Uterus (tissue), 4 donors: ENCODE data around the gene SETD1A. TPM values are rescaled to one million over a fixed set of nuclear protein-coding genes. Genes with fewer than 3 reads are reported as not detected.
A peak's percentile ranks its signal among the peaks of the same experiment; 100 is the strongest.
"Not testable (repeated sequence)": the region's sequence is repeated elsewhere in the genome, so short reads cannot be mapped to it uniquely, and the experiment has no call there.

Experiments
- DNase-seq, 2 donors: peaks; one replicate each; pipeline ENCODE4 v3.0.0-alpha.2; 2019 to 2020
- H3K27ac ChIP-seq, 2 donors: fragments of 200-600 bp; sonication (generic); 1 replicate in 1 of 2; 2 replicates in 1 of 2; pipeline ENCODE4 v1.5.1; 2016 to 2018
- H3K27me3 ChIP-seq, 2 donors: fragments of 200-600 bp; sonication (generic); one replicate each; pipeline ENCODE4 v1.5.1; 2018 to 2019; ENCODE audit warnings: control low read depth in 1 of 2
- H3K36me3 ChIP-seq, 2 donors: fragments of 200-600 bp; sonication (generic); one replicate each; pipeline ENCODE4 v1.5.1; 2019; ENCODE audit warnings: control low read depth in 1 of 2
- H3K4me1 ChIP-seq, 2 donors: fragments of 200-600 bp; sonication (generic); one replicate each; pipeline ENCODE4 v1.5.1; 2018 to 2019; ENCODE audit warnings: control low read depth in 1 of 2
- H3K4me3 ChIP-seq, 2 donors: fragments of 200-600 bp; sonication (generic); 1 replicate in 1 of 2; 2 replicates in 1 of 2; pipeline ENCODE4 v1.5.1; 2018 to 2019; ENCODE audit warnings: mild to moderate bottlenecking in 1 of 2
- H3K9me3 ChIP-seq, 2 donors: fragments of 200-600 bp; sonication (generic); one replicate each; pipeline ENCODE4 v1.5.1; 2019; ENCODE audit warnings: control low read depth in 1 of 2
- CTCF ChIP-seq, 4 experiments: fragments of 200-600 bp in 2 of 4; fragments of 450-650 bp in 2 of 4; sonication (generic) in 2 of 4; IDR thresholded peaks; one replicate each; pipeline ENCODE4 v1.5.1; 2016 to 2019; ENCODE audit warnings: antibody characterized with exemption in 4 of 4, mild to moderate bottlenecking in 2 of 4, moderate library complexity in 1 of 4
- POLR2A ChIP-seq, 2 donors: fragments of 450-650 bp; IDR thresholded peaks; one replicate each; pipeline ENCODE4 v1.6.1; 2016; ENCODE audit warnings: antibody characterized with exemption in 2 of 2, mild to moderate bottlenecking in 1 of 2, moderate library complexity in 1 of 2
- intact Hi-C: fragments of 100-400 bp; cut with DNase I; formaldehyde crosslinking; loops from one replicate; pipeline ENCODE4 v1.15.1; 2023; ENCODE audit warnings: low total_unique reads
- total RNA-seq, 4 donors: library from RNA; depleted of rRNA in 3 of 4; stranded (reverse); fragments of >200 nt in 3 of 4; gene quantifications; one replicate each; pipeline versions ENCODE4 v1.1.0 to v1.2.4, GENCODE V29; 2014 to 2023
- donor health status: DM: yes; HTN: yes; CAD: no.

Gene SETD1A
- total RNA-seq, 4 donors from 2014 or later: 2.1 to 31.7 (median 3.5) TPM

DNA sequence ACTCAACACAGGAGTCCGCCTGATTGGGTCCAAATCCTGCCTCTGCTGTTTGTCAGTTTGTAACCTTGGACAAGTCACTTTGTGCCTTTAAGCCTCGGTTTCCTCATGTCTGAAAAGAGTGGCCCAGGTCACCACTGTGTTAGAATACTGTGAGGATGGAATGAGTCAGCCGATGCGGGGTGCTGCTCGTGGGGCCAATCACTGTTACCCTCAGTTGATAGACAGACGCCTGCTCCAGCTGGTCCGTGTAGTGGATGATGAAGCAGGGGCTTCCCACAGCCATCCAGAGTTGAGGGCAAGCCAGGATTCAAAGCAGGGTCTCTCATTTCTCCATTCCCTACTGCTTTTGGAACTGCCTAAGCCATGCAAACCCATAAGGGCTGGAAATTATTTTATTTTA is 28.4 kb upstream of the SETD1A start:
- H3K27ac ChIP-seq: no peak overlapping the region
- H3K36me3 ChIP-seq: no peaks in the 10 kb centered on the region
- H3K4me3 ChIP-seq: no peak overlapping the region
- H3K4me1 ChIP-seq: peaks cover 0 to 8% of the 10 kb centered on the region in 2 donors
- TF ChIP-seq CTCF (IDR thresholded peaks at IDR 0.05): no peak
- TF ChIP-seq POLR2A (IDR thresholded peaks at IDR 0.05): no peak
- intact Hi-C loops: no loop called here
- no peaks in the 10 kb centered on the region for H3K27me3 ChIP-seq
- DNase-seq: no peak
- no peaks in the 10 kb centered on the region for H3K9me3 ChIP-seq

DNA sequence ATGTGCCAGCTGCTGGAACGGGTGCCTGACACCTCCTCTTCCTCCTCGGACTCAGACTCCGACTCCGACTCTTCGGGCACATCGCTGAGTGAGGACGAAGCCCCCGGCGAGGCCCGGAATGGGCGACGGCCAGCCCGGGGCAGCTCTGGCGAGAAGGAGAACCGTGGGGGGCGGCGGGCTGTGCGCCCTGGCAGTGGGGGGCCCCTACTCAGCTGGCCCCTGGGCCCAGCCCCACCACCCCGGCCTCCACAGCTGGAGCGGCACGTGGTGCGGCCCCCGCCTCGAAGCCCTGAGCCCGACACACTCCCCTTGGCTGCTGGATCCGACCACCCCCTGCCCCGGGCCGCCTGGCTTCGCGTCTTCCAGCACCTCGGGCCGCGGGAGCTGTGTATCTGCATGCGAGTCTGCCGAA is 27.4 kb upstream of the SETD1A start:
- intact Hi-C loops: no loop called here
- DNase-seq: no peak
- no peak overlapping the region for H3K4me3 ChIP-seq

GRCh38 chr16:30931068-30931650 is 26.4 kb upstream of the SETD1A start:
- no peak for DNase-seq
- no peak for TF ChIP-seq POLR2A (IDR thresholded peaks at IDR 0.05)
- no peak for TF ChIP-seq CTCF (IDR thresholded peaks at IDR 0.05)
- H3K27me3 ChIP-seq: no peaks in the 10 kb centered on the region
- H3K36me3 ChIP-seq: no peaks in the 10 kb centered on the region
- H3K4me3 ChIP-seq: no peak overlapping the region
- no peak overlapping the region for H3K27ac ChIP-seq
- H3K9me3 ChIP-seq: no peaks in the 10 kb centered on the region
- H3K4me1 ChIP-seq: no peaks in the 10 kb centered on the region
- intact Hi-C loops: no loop called here

More for the DNA sequence above, 27.4 kb upstream of the SETD1A start:
- TF ChIP-seq CTCF (IDR thresholded peaks at IDR 0.05) (no peak), POLR2A (IDR thresholded peaks at IDR 0.05) (no peak)
- Histone ChIP-seq H3K27me3 (no peaks in the 10 kb centered on the region), H3K27ac (no peak overlapping the region), H3K36me3 (no peaks in the 10 kb centered on the region), H3K4me1 (no peaks in the 10 kb centered on the region), H3K9me3 (no peaks in the 10 kb centered on the region)

- DNase-seq: no peak
- Histone ChIP-seq H3K27ac (no peak overlapping the region), H3K36me3 (no peaks in the 10 kb centered on the region), H3K27me3 (no peaks in the 10 kb centered on the region), H3K4me3 (no peak overlapping the region), H3K9me3 (no peaks in the 10 kb centered on the region), H3K4me1 (no peaks in the 10 kb centered on the region)
- intact Hi-C loops: no loop called here
- no peak for TF ChIP-seq POLR2A (IDR thresholded peaks at IDR 0.05)
- TF ChIP-seq CTCF (IDR thresholded peaks at IDR 0.05): peak in 2 of 4 experiments; percentile 15 to 34
Measured at GRCh38 chr16:30934827-30935557, 22.6 kb upstream of the SETD1A start.

- Histone ChIP-seq H3K4me3 (no peak overlapping the region), H3K27ac (no peak overlapping the region), H3K4me1 (peaks cover 0 to 6% of the 10 kb centered on the region in 2 donors), H3K9me3 (no peaks in the 10 kb centered on the region), H3K27me3 (no peaks in the 10 kb centered on the region), H3K36me3 (no peaks in the 10 kb centered on the region)
- intact Hi-C loops: no loop called here
- DNase-seq: no peak
- TF ChIP-seq CTCF (IDR thresholded peaks at IDR 0.05): no peak
- TF ChIP-seq POLR2A (IDR thresholded peaks at IDR 0.05): no peak
Measured at GRCh38 chr16:30937692-30938091, 19.9 kb upstream of the SETD1A start.

DNA sequence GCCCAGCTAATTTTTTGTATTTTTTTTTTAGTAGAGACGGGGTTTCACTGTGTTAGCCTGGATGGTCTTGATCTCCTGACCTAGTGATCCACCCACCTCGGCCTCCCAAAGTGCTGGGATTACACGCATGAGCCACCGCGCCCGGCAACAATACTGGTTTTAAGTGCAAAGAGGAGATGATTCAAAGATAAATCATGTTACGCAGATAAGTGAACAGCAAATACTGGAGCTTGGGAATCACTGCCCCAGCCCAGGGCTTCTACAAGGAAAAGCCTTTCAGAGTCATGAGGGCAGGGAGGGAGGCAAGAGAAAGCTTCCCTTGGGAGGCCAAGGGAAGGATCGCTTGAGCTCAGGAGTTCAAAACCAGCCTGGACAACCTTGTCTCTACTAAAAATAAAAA is 18.0 kb upstream of the SETD1A start:
- H3K4me3 ChIP-seq, H3K27ac ChIP-seq, H3K27me3 ChIP-seq, H3K4me1 ChIP-seq, H3K36me3 ChIP-seq, intact Hi-C loops, DNase-seq, H3K9me3 ChIP-seq: not testable (repeated sequence)
